ENCODE results near the gene OR2L3. TPM values are rescaled to one million over a fixed set of nuclear protein-coding genes. Genes with fewer than 3 reads are reported as not detected.

Gene OR2L3
- polyA plus RNA-seq, 1 donor from 2014 or later, result 0.27 TPM

- TF ChIP-seq POLR2AphosphoS5 (IDR thresholded peaks at IDR 0.05) (no peak), TAF1 (IDR thresholded peaks at IDR 0.05; ENCODE audit: low read depth) (no peak), MXI1 (conservative IDR thresholded peaks at IDR 0.05; ENCODE audit: poor library complexity, severe bottlenecking) (no peak), SMC3 (conservative IDR thresholded peaks at IDR 0.05; ENCODE audit: poor library complexity) (no peak), EZH2 (IDR thresholded peaks at IDR 0.05; ENCODE audit: borderline replicate concordance, insufficient read depth, low read length, poor library complexity, severe bottlenecking) (no peak), EP300 (conservative IDR thresholded peaks at IDR 0.05; ENCODE audit: poor library complexity, severe bottlenecking) (no peak), CTCF (IDR thresholded peaks at IDR 0.05; ENCODE audit: poor library complexity, severe bottlenecking) (no peak)
- TF ChIP-seq, protein P1, sequence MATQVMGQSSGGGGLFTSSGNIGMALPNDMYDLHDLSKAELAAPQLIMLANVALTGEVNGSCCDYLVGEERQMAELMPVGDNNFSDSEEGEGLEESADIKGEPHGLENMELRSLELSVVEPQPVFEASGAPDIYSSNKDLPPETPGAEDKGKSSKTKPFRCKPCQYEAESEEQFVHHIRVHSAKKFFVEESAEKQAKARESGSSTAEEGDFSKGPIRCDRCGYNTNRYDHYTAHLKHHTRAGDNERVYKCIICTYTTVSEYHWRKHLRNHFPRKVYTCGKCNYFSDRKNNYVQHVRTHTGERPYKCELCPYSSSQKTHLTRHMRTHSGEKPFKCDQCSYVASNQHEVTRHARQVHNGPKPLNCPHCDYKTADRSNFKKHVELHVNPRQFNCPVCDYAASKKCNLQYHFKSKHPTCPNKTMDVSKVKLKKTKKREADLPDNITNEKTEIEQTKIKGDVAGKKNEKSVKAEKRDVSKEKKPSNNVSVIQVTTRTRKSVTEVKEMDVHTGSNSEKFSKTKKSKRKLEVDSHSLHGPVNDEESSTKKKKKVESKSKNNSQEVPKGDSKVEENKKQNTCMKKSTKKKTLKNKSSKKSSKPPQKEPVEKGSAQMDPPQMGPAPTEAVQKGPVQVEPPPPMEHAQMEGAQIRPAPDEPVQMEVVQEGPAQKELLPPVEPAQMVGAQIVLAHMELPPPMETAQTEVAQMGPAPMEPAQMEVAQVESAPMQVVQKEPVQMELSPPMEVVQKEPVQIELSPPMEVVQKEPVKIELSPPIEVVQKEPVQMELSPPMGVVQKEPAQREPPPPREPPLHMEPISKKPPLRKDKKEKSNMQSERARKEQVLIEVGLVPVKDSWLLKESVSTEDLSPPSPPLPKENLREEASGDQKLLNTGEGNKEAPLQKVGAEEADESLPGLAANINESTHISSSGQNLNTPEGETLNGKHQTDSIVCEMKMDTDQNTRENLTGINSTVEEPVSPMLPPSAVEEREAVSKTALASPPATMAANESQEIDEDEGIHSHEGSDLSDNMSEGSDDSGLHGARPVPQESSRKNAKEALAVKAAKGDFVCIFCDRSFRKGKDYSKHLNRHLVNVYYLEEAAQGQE (IDR thresholded peaks at IDR 0.05; ENCODE audit: borderline replicate concordance), result no peak
- Histone ChIP-seq H3K9me3 (ENCODE audit: low read length) (no peaks in the 10 kb centered on the region), H3K27ac (ENCODE audit: low read length) (no peak overlapping the region), H3K9me2 (ENCODE audit: insufficient read depth, low read length) (no peaks in the 10 kb centered on the region), H3K36me3 (ENCODE audit: insufficient read depth, low read length) (no peaks in the 10 kb centered on the region), H3K4me2 (ENCODE audit: low read length) (no peak overlapping the region), H3K27me3 (ENCODE audit: insufficient read depth, low read depth, low read length) (no peaks in the 10 kb centered on the region), H3K79me2 (replicated peaks; ENCODE audit: insufficient read depth, low read length) (no peaks in the 10 kb centered on the region), H3F3A (ENCODE audit: insufficient read depth, low read length, poor library complexity, severe bottlenecking) (no peaks in the 10 kb centered on the region), H4K20me1 (ENCODE audit: insufficient read depth) (no peaks in the 10 kb centered on the region), H2AFZ (ENCODE audit: low read depth, low read length) (no peak overlapping the region), H3K4me3 (ENCODE audit: low read length) (no peak overlapping the region), H3K9ac (ENCODE audit: low read length) (no peak overlapping the region)
Observed at GRCh38 chr1:248098529-248098928, 51.9 kb downstream of the OR2L3 start.

DNA sequence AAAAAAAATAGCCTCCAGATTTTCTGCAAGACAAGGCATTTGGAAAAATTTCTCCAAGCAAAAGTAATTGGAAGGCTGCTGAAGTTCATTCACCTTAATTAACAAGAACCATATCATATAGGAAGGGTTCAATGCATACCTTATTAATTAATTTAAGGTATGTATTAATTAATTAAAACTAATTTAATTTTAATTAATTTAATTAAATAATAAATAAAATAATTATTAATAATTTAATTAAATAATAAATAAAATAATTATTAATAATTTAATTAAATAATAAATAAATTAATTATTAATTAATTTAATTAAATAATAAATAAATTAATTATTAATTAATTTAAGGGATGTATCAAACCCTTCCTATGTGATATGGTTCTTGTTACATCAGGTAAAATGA is 56.2 kb downstream of the OR2L3 start:
- no peaks in the 10 kb centered on the region for H3K9me3 ChIP-seq (ENCODE audit: low read length)

More for the DNA sequence above, 56.2 kb downstream of the OR2L3 start:
- no peak overlapping the region for H3K9ac ChIP-seq (ENCODE audit: low read length)
- H3K4me3 ChIP-seq (ENCODE audit: low read length), result no peak overlapping the region
- H3K9me2 ChIP-seq (ENCODE audit: insufficient read depth, low read length), result no peaks in the 10 kb centered on the region
- H3K36me3 ChIP-seq (ENCODE audit: insufficient read depth, low read length), result no peaks in the 10 kb centered on the region
- H4K20me1 ChIP-seq (ENCODE audit: insufficient read depth), result no peaks in the 10 kb centered on the region
- H3K27me3 ChIP-seq (ENCODE audit: insufficient read depth, low read depth, low read length), result no peaks in the 10 kb centered on the region
- H3F3A ChIP-seq (ENCODE audit: insufficient read depth, low read length, poor library complexity, severe bottlenecking), result no peaks in the 10 kb centered on the region
- TF ChIP-seq POLR2AphosphoS5 (IDR thresholded peaks at IDR 0.05) (no peak), EP300 (conservative IDR thresholded peaks at IDR 0.05; ENCODE audit: poor library complexity, severe bottlenecking) (no peak), CTCF (IDR thresholded peaks at IDR 0.05; ENCODE audit: poor library complexity, severe bottlenecking) (no peak), EZH2 (IDR thresholded peaks at IDR 0.05; ENCODE audit: borderline replicate concordance, insufficient read depth, low read length, poor library complexity, severe bottlenecking) (no peak), MXI1 (conservative IDR thresholded peaks at IDR 0.05; ENCODE audit: poor library complexity, severe bottlenecking) (no peak), RAD21 (conservative IDR thresholded peaks at IDR 0.05) (no peak), TAF1 (IDR thresholded peaks at IDR 0.05; ENCODE audit: low read depth) (no peak), SMC3 (conservative IDR thresholded peaks at IDR 0.05; ENCODE audit: poor library complexity) (no peak)
- TF ChIP-seq, protein P1 (IDR thresholded peaks at IDR 0.05; ENCODE audit: borderline replicate concordance), result no peak
- H3K27ac ChIP-seq (ENCODE audit: low read length), result no peak overlapping the region
- no peak overlapping the region for H2AFZ ChIP-seq (ENCODE audit: low read depth, low read length)
- H3K4me2 ChIP-seq (ENCODE audit: low read length), result no peak overlapping the region
- H3K79me2 ChIP-seq (replicated peaks; ENCODE audit: insufficient read depth, low read length), result no peaks in the 10 kb centered on the region
